ENCODE data around the gene LRRC45.

- no peak for TF ChIP-seq EZH2 (IDR thresholded peaks at IDR 0.05; ENCODE audit: borderline replicate concordance, low read depth, low read length, poor library complexity, severe bottlenecking)
- no peak for TF ChIP-seq CTCF (conservative IDR thresholded peaks at IDR 0.05; ENCODE audit: low read depth, low read length)
These were observed 8.2 kb upstream of the LRRC45 start for GRCh38 chr17:82014971-82015310.
